GM23338 (cell line): ENCODE measurements around the gene ARPP21. TPM values are rescaled to one million over a fixed set of nuclear protein-coding genes. Genes with fewer than 3 reads are reported as not detected.

Experiments used
- ATAC-seq: fragments of 200-7000 bp; cut with Tn5 transposase; 3 replicates; pipeline ENCODE4 v1.9.1; 2020
- DNase-seq: peaks from one replicate; pipeline ENCODE4 v3.0.0-alpha.2; 2015; ENCODE audit warnings: low spot score
- H2AFZ ChIP-seq: fragments of 200-600 bp; sonication (generic); 2 replicates; pipeline ENCODE4 v1.8.0; 2016; ENCODE audit warnings: antibody characterized with exemption, mild to moderate bottlenecking, moderate library complexity
- H3F3A ChIP-seq: fragments of 200-600 bp; sonication (generic); replicated peaks from 2 replicates; pipeline ENCODE4 v1.8.0; 2017; ENCODE audit warnings: antibody characterized with exemption, mixed run types, low read depth
- H3K27ac ChIP-seq: fragments of 200-600 bp; sonication (generic); 2 replicates; pipeline ENCODE4 v1.6.1; 2016; ENCODE audit warnings: low read depth
- H3K27me3 ChIP-seq: fragments of 200-600 bp; sonication (generic); 2 replicates; pipeline ENCODE4 v1.8.0; 2016; ENCODE audit warnings: mild to moderate bottlenecking, mixed run types, moderate library complexity; ENCODE audit not compliant: insufficient read depth
- H3K36me3 ChIP-seq: fragments of 200-600 bp; sonication (generic); 2 replicates; pipeline ENCODE4 v1.8.0; 2016; ENCODE audit warnings: mild to moderate bottlenecking; ENCODE audit not compliant: insufficient read depth
- H3K4me1 ChIP-seq: fragments of 200-600 bp; sonication (generic); 2 replicates; pipeline ENCODE4 v1.8.0; 2016; ENCODE audit warnings: mild to moderate bottlenecking, moderate library complexity; ENCODE audit not compliant: insufficient read depth
- H3K4me2 ChIP-seq: fragments of 200-600 bp; sonication (generic); 2 replicates; pipeline ENCODE4 v1.7.1; 2017; ENCODE audit warnings: mixed run types
- H3K4me3 ChIP-seq: fragments of 200-600 bp; sonication (generic); 2 replicates; pipeline ENCODE4 v1.6.1; 2016; ENCODE audit warnings: mixed run types
- H3K79me2 ChIP-seq: fragments of 200-600 bp; sonication (generic); replicated peaks from 2 replicates; pipeline ENCODE4 v1.8.0; 2017; ENCODE audit warnings: mild to moderate bottlenecking; ENCODE audit not compliant: insufficient read depth
- H3K9me2 ChIP-seq: fragments of 200-600 bp; sonication (generic); 2 replicates; pipeline ENCODE4 v1.8.0; 2017; ENCODE audit not compliant: insufficient read depth
- H4K20me1 ChIP-seq: fragments of 200-600 bp; sonication (generic); replicated peaks from 2 replicates; pipeline ENCODE4 v1.8.0; 2017; ENCODE audit warnings: mild to moderate bottlenecking; ENCODE audit not compliant: insufficient read depth
- H3K27ac Mint-ChIP-seq: 2 replicates; pipeline ENCODE4 v1.8.0; 2020; ENCODE audit warnings: inconsistent platforms, mild to moderate bottlenecking, moderate library complexity, mixed read lengths
- H3K27me3 Mint-ChIP-seq: 3 replicates; pipeline ENCODE4 v1.8.0; 2022; ENCODE audit warnings: low read depth, mild to moderate bottlenecking, moderate library complexity, mixed read lengths, inconsistent platforms; ENCODE audit not compliant: insufficient read depth, poor library complexity
- H3K36me3 Mint-ChIP-seq: 3 replicates; pipeline ENCODE4 v1.8.0; 2021; ENCODE audit warnings: low read depth, mild to moderate bottlenecking, inconsistent platforms, moderate library complexity, mixed read lengths
- H3K4me1 Mint-ChIP-seq: 3 replicates; pipeline ENCODE4 v1.8.0; 2020; ENCODE audit warnings: mild to moderate bottlenecking, inconsistent platforms, mixed read lengths
- H3K4me3 Mint-ChIP-seq: 3 replicates; pipeline ENCODE4 v1.8.0; 2021; ENCODE audit warnings: moderate library complexity, mild to moderate bottlenecking, inconsistent platforms, mixed read lengths
- H3K9me3 Mint-ChIP-seq: 3 replicates; pipeline ENCODE4 v1.8.0; 2020; ENCODE audit warnings: moderate library complexity, mild to moderate bottlenecking, inconsistent platforms, mixed read lengths
- CTCF ChIP-seq, 2 experiments: fragments of 200-600 bp in 1 of 2; sonication (generic) in 1 of 2; conservative IDR thresholded peaks; 2 replicates each; pipeline versions ENCODE4 v1.5.1 to v1.6.1; 2016 to 2017; ENCODE audit warnings: antibody characterized with exemption in 2 of 2, low read depth in 2 of 2, mild to moderate bottlenecking in 2 of 2, moderate library complexity in 1 of 2
- EZH2 ChIP-seq: fragments of 200-600 bp; sonication (generic); IDR thresholded peaks from one replicate; pipeline ENCODE4 v1.8.0; 2017; ENCODE audit warnings: antibody characterized with exemption, mild to moderate bottlenecking, low read depth; ENCODE audit not compliant: unreplicated experiment
- EZH2phosphoT487 ChIP-seq: fragments of 200-600 bp; sonication (generic); IDR thresholded peaks from one replicate; pipeline ENCODE4 v1.8.1; 2018; ENCODE audit warnings: antibody characterized with exemption; ENCODE audit not compliant: unreplicated experiment
- JUNB ChIP-seq: IDR thresholded peaks from one replicate; pipeline ENCODE4 v1.6.1; 2016; ENCODE audit warnings: antibody characterized with exemption; ENCODE audit not compliant: unreplicated experiment
- POLR2AphosphoS5 ChIP-seq: IDR thresholded peaks from 2 replicates; pipeline ENCODE4 v1.6.1; 2016; ENCODE audit warnings: antibody characterized with exemption, low read depth
- REST ChIP-seq: IDR thresholded peaks from one replicate; pipeline ENCODE4 v1.6.1; 2018; ENCODE audit warnings: antibody characterized with exemption; ENCODE audit not compliant: unreplicated experiment
- STAT1 ChIP-seq: IDR thresholded peaks from one replicate; pipeline ENCODE4 v1.6.1; 2016; ENCODE audit warnings: antibody characterized with exemption; ENCODE audit not compliant: unreplicated experiment
- ZNF114 ChIP-seq: fragments of 250-450 bp; sonication (Bioruptor Pico); IDR thresholded peaks from 2 replicates; pipeline ENCODE4 v1.5.0; 2020; ENCODE audit warnings: mild to moderate bottlenecking, moderate library complexity
- ZNF331 ChIP-seq: fragments of 250-450 bp; sonication (Bioruptor Pico); IDR thresholded peaks from 2 replicates; pipeline ENCODE4 v1.5.0; 2020; ENCODE audit warnings: low read depth, mild to moderate bottlenecking, moderate library complexity
- ZNF462 ChIP-seq: fragments of 250-450 bp; sonication (Bioruptor Pico); IDR thresholded peaks from 2 replicates; pipeline ENCODE4 v1.5.0; 2020; ENCODE audit warnings: mild to moderate bottlenecking, moderate library complexity
- polyA plus RNA-seq: library from polyadenylated mRNA; unstranded; fragments of >200 nt; fragmentation: Nextera tagmentation; extraction: Ambion mirVana; gene quantifications from 2 replicates; pipeline ENCODE4 v1.2.1, GENCODE V29; 2016
- total RNA-seq: library from RNA; depleted of rRNA; stranded (reverse); fragments of >200 nt; shearing (Covaris generic); gene quantifications from 2 replicates; pipeline ENCODE4 v1.2.3, GENCODE V29; 2014

ARPP21 gene
- total and polyA plus RNA-seq, 2 experiments from 2014 or later: not detected

GRCh38 chr3:35776346-35776745 is 137.0 kb downstream of the ARPP21 start:
- Mint-ChIP-seq H3K9me3 (no peaks in the 10 kb centered on the region), H3K27me3 (no peaks in the 10 kb centered on the region), H3K36me3 (no peaks in the 10 kb centered on the region), H3K27ac (no peak overlapping the region), H3K4me3 (no peak overlapping the region), H3K4me1 (peaks cover 2% of the 10 kb centered on the region; the same call in 2 of the 3 replicates)
- no peaks in the 10 kb centered on the region; the same call in 1 of the 2 replicates for H3K9me2 ChIP-seq
- no peaks in the 10 kb centered on the region for H3K27me3 ChIP-seq
- H3K4me3 ChIP-seq: no peak overlapping the region
- H4K20me1 ChIP-seq: no peaks in the 10 kb centered on the region
- no peak for TF ChIP-seq CTCF (conservative IDR thresholded peaks at IDR 0.05; ENCODE audit: low read depth in 2 of 2)
- TF ChIP-seq ZNF114 (CRISPR knock-in tag): no peak
- no peaks in the 10 kb centered on the region for H3K36me3 ChIP-seq
- H3K79me2 ChIP-seq: no peaks in the 10 kb centered on the region
- H3F3A ChIP-seq: no peaks in the 10 kb centered on the region
- no peak for DNase-seq
- ATAC-seq: no peak
- H3K27ac ChIP-seq: no peak overlapping the region
- no peaks in the 10 kb centered on the region for H3K4me1 ChIP-seq
- no peak overlapping the region for H3K4me2 ChIP-seq
- H2AFZ ChIP-seq: no peak overlapping the region; the same call in 1 of the 2 replicates

GRCh38 chr3:35777065-35777464 is 137.7 kb downstream of the ARPP21 start:
- no peak overlapping the region for H3K4me3 Mint-ChIP-seq
- Histone ChIP-seq H3K4me1 (no peaks in the 10 kb centered on the region), H3K79me2 (no peaks in the 10 kb centered on the region), H3K4me3 (no peak overlapping the region), H2AFZ (no peak overlapping the region; the same call in 1 of the 2 replicates), H3K4me2 (no peak overlapping the region), H3K27ac (no peak overlapping the region), H3K27me3 (no peaks in the 10 kb centered on the region), H3K9me2 (no peaks in the 10 kb centered on the region; the same call in 1 of the 2 replicates), H3K36me3 (no peaks in the 10 kb centered on the region), H3F3A (no peaks in the 10 kb centered on the region), H4K20me1 (no peaks in the 10 kb centered on the region)
- ATAC-seq (no peak), DNase-seq (no peak)
- H3K27ac Mint-ChIP-seq: no peak overlapping the region
- H3K4me1 Mint-ChIP-seq: peaks cover 2% of the 10 kb centered on the region; the same call in 2 of the 3 replicates
- H3K9me3 Mint-ChIP-seq: no peaks in the 10 kb centered on the region
- no peaks in the 10 kb centered on the region for H3K27me3 Mint-ChIP-seq
- no peaks in the 10 kb centered on the region for H3K36me3 Mint-ChIP-seq
- TF ChIP-seq STAT1 (no peak), ZNF331 (CRISPR knock-in tag) (no peak), REST (no peak), EZH2phosphoT487 (no peak), EZH2 (no peak), ZNF462 (no peak), ZNF114 (CRISPR knock-in tag) (no peak), POLR2AphosphoS5 (no peak), JUNB (no peak)
